B cell (primary cell): ENCODE measurements around the gene MAP3K21. TPM values are rescaled to one million over a fixed set of nuclear protein-coding genes. Genes with fewer than 3 reads are reported as not detected.

ENCODE experiments used
- ATAC-seq: fragments of 200-7000 bp; cut with Tn5 transposase; one replicate; pipeline ENCODE4 v1.10.0; 2021; ENCODE audit warnings: low read depth, mild to moderate bottlenecking, moderate number of reproducible peaks, moderate library complexity
- CTCF ChIA-PET: fragments of 350-600 bp; sonication (Branson Sonifier 250); formaldehyde crosslinking; loops from one replicate; lab custom pipeline; 2021; ENCODE audit warnings: antibody characterized with exemption, inconsistent platforms; lab: Charles Lee
- POLR2A ChIA-PET: fragments of 350-600 bp; sonication (Branson Sonifier 250); formaldehyde crosslinking; loops from one replicate; lab custom pipeline; 2021; ENCODE audit warnings: antibody characterized with exemption; lab: Charles Lee
- DNase-seq: peaks from one replicate; pipeline ENCODE4 v3.0.0; 2013
- H2AFZ ChIP-seq: 2 replicates; pipeline ENCODE4 v1.6.1; 2012; ENCODE audit warnings: mild to moderate bottlenecking, low read depth, low read length; ENCODE audit not compliant: insufficient read depth, poor library complexity, severe bottlenecking
- H3K27ac ChIP-seq, 2 donors: 1 replicate in 1 of 2; 2 replicates in 1 of 2; pipeline ENCODE4 v1.5.1; 2012 to 2013; ENCODE audit warnings: low read length in 2 of 2, mild to moderate bottlenecking in 2 of 2, moderate library complexity in 1 of 2
- H3K27me3 ChIP-seq, 4 experiments: fragments of 200-600 bp in 1 of 4; sonication (generic) in 1 of 4; replicated peaks in 1 of 4; 1 replicate in 2 of 4; 2 replicates in 2 of 4; pipeline versions ENCODE4 v1.6.1 to v1.7.0; 2013 to 2016; ENCODE audit warnings: low read length in 3 of 4, mild to moderate bottlenecking in 2 of 4, mixed read lengths in 1 of 4, moderate library complexity in 1 of 4; ENCODE audit not compliant: insufficient read depth in 4 of 4, control insufficient read depth in 3 of 4; ENCODE audit errors: control extremely low read depth in 1 of 4
- H3K36me3 ChIP-seq, 2 experiments: replicated peaks in 1 of 2; 1 replicate in 1 of 2; 2 replicates in 1 of 2; pipeline versions ENCODE4 v1.6.1 to v1.7.1; 2013; ENCODE audit warnings: low read length in 1 of 2; ENCODE audit not compliant: insufficient read depth in 2 of 2, control insufficient read depth in 1 of 2; ENCODE audit errors: control extremely low read depth in 1 of 2, extremely low read depth in 1 of 2
- H3K4me1 ChIP-seq, 2 donors: fragments of 200-600 bp in 1 of 2; sonication (generic) in 1 of 2; 1 replicate in 1 of 2; 2 replicates in 1 of 2; pipeline versions ENCODE4 v1.5.1 to v1.6.1; 2013 to 2017; ENCODE audit warnings: low read length in 2 of 2; ENCODE audit not compliant: control insufficient read depth in 2 of 2, insufficient read depth in 2 of 2
- H3K4me2 ChIP-seq: replicated peaks from 2 replicates; pipeline ENCODE3; 2012; ENCODE audit warnings: mild to moderate bottlenecking, low read depth, low read length; ENCODE audit not compliant: poor library complexity, severe bottlenecking
- H3K4me3 ChIP-seq, 5 experiments: fragments of 200-600 bp in 1 of 5; sonication (generic) in 1 of 5; 1 replicate in 3 of 5; 2 replicates in 2 of 5; pipeline versions ENCODE4 v1.5.1 to v1.7.0; 2011 to 2016; ENCODE audit warnings: low read length in 4 of 5, mild to moderate bottlenecking in 4 of 5, low read depth in 2 of 5, control low read depth in 1 of 5, moderate library complexity in 1 of 5; ENCODE audit not compliant: insufficient read depth in 1 of 5; ENCODE audit errors: control extremely low read depth in 1 of 5, extremely low read depth in 1 of 5
- H3K79me2 ChIP-seq: fragments of 200-600 bp; sonication (generic); one replicate; pipeline ENCODE4 v1.6.0; 2016; ENCODE audit warnings: low read length; ENCODE audit not compliant: control insufficient read depth, insufficient read depth
- H3K9ac ChIP-seq: fragments of 200-600 bp; sonication (generic); 2 replicates; pipeline ENCODE4 v1.6.1; 2017; ENCODE audit warnings: mild to moderate bottlenecking, low read length, moderate library complexity
- H3K9me3 ChIP-seq, 3 donors: one replicate each; pipeline versions ENCODE4 v1.6.1 to v1.7.1; 2013; ENCODE audit warnings: low read length in 2 of 3; ENCODE audit not compliant: control insufficient read depth in 2 of 3, insufficient read depth in 1 of 3; ENCODE audit errors: control extremely low read depth in 1 of 3
- H4K20me1 ChIP-seq: 2 replicates; pipeline ENCODE4 v1.6.0; 2012; ENCODE audit warnings: mild to moderate bottlenecking, low read length; ENCODE audit not compliant: insufficient read depth, control insufficient read depth, poor library complexity, severe bottlenecking
- H3K27ac Mint-ChIP-seq: one replicate; pipeline ENCODE4 v1.8.0; 2021; ENCODE audit warnings: mixed read lengths
- H3K27me3 Mint-ChIP-seq: one replicate; pipeline ENCODE4 v1.8.0; 2021; ENCODE audit warnings: mixed read lengths
- H3K4me1 Mint-ChIP-seq: one replicate; pipeline ENCODE4 v1.8.0; 2021; ENCODE audit warnings: mixed read lengths
- H3K4me3 Mint-ChIP-seq: one replicate; pipeline ENCODE4 v1.8.0; 2021; ENCODE audit warnings: mixed read lengths
- H3K9me3 Mint-ChIP-seq: one replicate; pipeline ENCODE4 v1.8.0; 2022; ENCODE audit warnings: mixed read lengths; ENCODE audit not compliant: insufficient read depth
- EZH2 ChIP-seq: IDR thresholded peaks from 2 replicates; pipeline ENCODE4 v1.6.1; 2012; ENCODE audit warnings: borderline replicate concordance, low read depth, mild to moderate bottlenecking, moderate library complexity, low read length; ENCODE audit not compliant: insufficient read depth, poor library complexity, severe bottlenecking
- WGBS: methylation state at CpG from one replicate; pipeline ENCODE4 v1.1.5; 2013; ENCODE audit warnings: missing lambda C conversion rate; ENCODE audit not compliant: insufficient coverage; 5-methylcytosine and 5-hydroxymethylcytosine counted together
- intact Hi-C: fragments of 100-400 bp; cut with micrococcal nuclease; formaldehyde crosslinking; loops from one replicate; pipeline ENCODE4 v1.10.0; 2022
- polyA plus RNA-seq: library from polyadenylated mRNA; depleted of rRNA; stranded (reverse); fragments of >200 nt; gene quantifications from 2 replicates; pipeline ENCODE4 v1.2.3, GENCODE V29; 2012
- total RNA-seq, 2 donors: library from RNA; stranded (reverse); fragments of 120-200 nt in 1 of 2; gene quantifications; 1 replicate in 1 of 2; 2 replicates in 1 of 2; pipeline versions ENCODE4 v1.2.3 to v1.2.4, GENCODE V29; 2013 to 2022
- TF ChIP-seq, protein P1 (sequence below): fragments of 200-600 bp; IDR thresholded peaks from one replicate; pipeline ENCODE4 v1.8.0; 2022; ENCODE audit warnings: antibody characterized with exemption, mild to moderate bottlenecking

Gene MAP3K21
- total and polyA plus RNA-seq, 2 donors (not counting 1 experiment from before 2014, with no cell fraction given), result 1.5 to 3.7 TPM

GRCh38 chr1:233337505-233337904, 10.0 kb downstream of the MAP3K21 start:
- no peaks in the 10 kb centered on the region for H3K9me3 Mint-ChIP-seq
- Histone ChIP-seq H3K9ac (no peak overlapping the region), H3K36me3 (no peaks in the 10 kb centered on the region), H3K4me2 (no peak overlapping the region), H3K27ac (no peak overlapping the region), H3K4me3 (no peak overlapping the region), H3K9me3 (peaks cover 0 to 1% (median 0%) of the 10 kb centered on the region in 3 donors), H2AFZ (no peak overlapping the region), H3K79me2 (no peaks in the 10 kb centered on the region), H4K20me1 (no peaks in the 10 kb centered on the region), H3K4me1 (no peaks in the 10 kb centered on the region), H3K27me3 (peaks cover 0 to 3% (median 0%) of the 10 kb centered on the region in 4 experiments)
- ChIA-PET POLR2A (interaction anchor here (0.5 kb wide), 1 partner anchor 15 kb away, joined by 3 read pairs; no protein-coding TSS in a partner anchor), CTCF (no interaction called here)
- intact Hi-C loops, result no loop called here
- no peak for DNase-seq
- H3K4me3 Mint-ChIP-seq, result no peak overlapping the region
- WGBS, result 100% methylated on average over 1 of the region's 3 CpGs
- TF ChIP-seq, protein P1, sequence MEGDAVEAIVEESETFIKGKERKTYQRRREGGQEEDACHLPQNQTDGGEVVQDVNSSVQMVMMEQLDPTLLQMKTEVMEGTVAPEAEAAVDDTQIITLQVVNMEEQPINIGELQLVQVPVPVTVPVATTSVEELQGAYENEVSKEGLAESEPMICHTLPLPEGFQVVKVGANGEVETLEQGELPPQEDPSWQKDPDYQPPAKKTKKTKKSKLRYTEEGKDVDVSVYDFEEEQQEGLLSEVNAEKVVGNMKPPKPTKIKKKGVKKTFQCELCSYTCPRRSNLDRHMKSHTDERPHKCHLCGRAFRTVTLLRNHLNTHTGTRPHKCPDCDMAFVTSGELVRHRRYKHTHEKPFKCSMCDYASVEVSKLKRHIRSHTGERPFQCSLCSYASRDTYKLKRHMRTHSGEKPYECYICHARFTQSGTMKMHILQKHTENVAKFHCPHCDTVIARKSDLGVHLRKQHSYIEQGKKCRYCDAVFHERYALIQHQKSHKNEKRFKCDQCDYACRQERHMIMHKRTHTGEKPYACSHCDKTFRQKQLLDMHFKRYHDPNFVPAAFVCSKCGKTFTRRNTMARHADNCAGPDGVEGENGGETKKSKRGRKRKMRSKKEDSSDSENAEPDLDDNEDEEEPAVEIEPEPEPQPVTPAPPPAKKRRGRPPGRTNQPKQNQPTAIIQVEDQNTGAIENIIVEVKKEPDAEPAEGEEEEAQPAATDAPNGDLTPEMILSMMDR, result no peak
- TF ChIP-seq EZH2, result no peak
- H3K27ac Mint-ChIP-seq, result no peak overlapping the region
- no peak for ATAC-seq
- H3K4me1 Mint-ChIP-seq, result peaks cover 5% of the 10 kb centered on the region
- peaks cover 44% of the 10 kb centered on the region for H3K27me3 Mint-ChIP-seq

GRCh38 chr1:233338102-233338501, 10.6 kb downstream of the MAP3K21 start:
- H4K20me1 ChIP-seq, result no peaks in the 10 kb centered on the region
- H3K27ac ChIP-seq, result no peak overlapping the region
- no peak for ATAC-seq
- Mint-ChIP-seq H3K4me3 (no peak overlapping the region), H3K9me3 (no peaks in the 10 kb centered on the region), H3K4me1 (peaks cover 5% of the 10 kb centered on the region), H3K27ac (no peak overlapping the region), H3K27me3 (peaks cover 46% of the 10 kb centered on the region)
- H3K9me3 ChIP-seq, result peaks cover 0 to 1% (median 0%) of the 10 kb centered on the region in 3 donors
- H3K79me2 ChIP-seq, result no peaks in the 10 kb centered on the region
- no peaks in the 10 kb centered on the region for H3K36me3 ChIP-seq
- no CpG with 5 or more reads among the region's 2 CpGs for WGBS
- POLR2A ChIA-PET, result no interaction called here
- no peak for TF ChIP-seq EZH2
- TF ChIP-seq, protein P1, result no peak
- H3K4me1 ChIP-seq, result no peaks in the 10 kb centered on the region
- no peak overlapping the region for H3K9ac ChIP-seq
- no peak overlapping the region for H3K4me2 ChIP-seq
- intact Hi-C loops, result no loop called here
- no peak for DNase-seq
- H3K4me3 ChIP-seq, result no peak overlapping the region
- no peak overlapping the region for H2AFZ ChIP-seq
- peaks cover 0 to 3% (median 0%) of the 10 kb centered on the region in 4 experiments for H3K27me3 ChIP-seq
- CTCF ChIA-PET, result no interaction called here
